HEK293 (cell line): ENCODE measurements around the gene AEBP2.

Experiments
- ZNF140 ChIP-seq: fragments of 450-650 bp; formaldehyde crosslinking; IDR thresholded peaks from 2 replicates; pipeline ENCODE4 v1.5.1; 2016; ENCODE audit warnings: missing biosample characterization, missing genetic modification characterization
- ZNF24 ChIP-seq: fragments of 450-650 bp; formaldehyde crosslinking; IDR thresholded peaks from 2 replicates; pipeline ENCODE4 v1.5.1; 2016; ENCODE audit warnings: missing biosample characterization, missing genetic modification characterization
- ZNF660 ChIP-seq: fragments of 450-650 bp; IDR thresholded peaks from 2 replicates; pipeline ENCODE4 v1.5.1; 2018; ENCODE audit warnings: missing biosample characterization, mild to moderate bottlenecking, missing genetic modification characterization
- ZNF664 ChIP-seq: fragments of 450-650 bp; formaldehyde crosslinking; IDR thresholded peaks from 2 replicates; pipeline ENCODE4 v1.5.1; 2016; ENCODE audit warnings: missing biosample characterization, missing genetic modification characterization
- ZSCAN30 ChIP-seq: fragments of 450-650 bp; IDR thresholded peaks from 2 replicates; pipeline ENCODE4 v1.5.1; 2018; ENCODE audit warnings: missing biosample characterization, mild to moderate bottlenecking, missing genetic modification characterization, moderate library complexity
- ZSCAN5A ChIP-seq: fragments of 450-650 bp; formaldehyde crosslinking; IDR thresholded peaks from 2 replicates; pipeline ENCODE4 v1.5.1; 2016; ENCODE audit warnings: missing biosample characterization, missing genetic modification characterization
- TF ChIP-seq, protein P1 (sequence below): fragments of 450-650 bp; formaldehyde crosslinking; IDR thresholded peaks from 2 replicates; pipeline ENCODE4 v1.5.1; 2016; ENCODE audit warnings: missing biosample characterization, missing genetic modification characterization
- TF ChIP-seq, protein P2 (sequence below): sonication (generic); formaldehyde crosslinking; IDR thresholded peaks from 2 replicates; pipeline ENCODE4 v1.8.1; 2022; ENCODE audit warnings: mild to moderate bottlenecking, moderate library complexity, missing genetic modification reagents
- TF ChIP-seq, protein P3 (sequence below): fragments of 450-650 bp; formaldehyde crosslinking; IDR thresholded peaks from 2 replicates; pipeline ENCODE4 v1.5.1; 2016; ENCODE audit warnings: missing biosample characterization, missing genetic modification characterization

DNA sequence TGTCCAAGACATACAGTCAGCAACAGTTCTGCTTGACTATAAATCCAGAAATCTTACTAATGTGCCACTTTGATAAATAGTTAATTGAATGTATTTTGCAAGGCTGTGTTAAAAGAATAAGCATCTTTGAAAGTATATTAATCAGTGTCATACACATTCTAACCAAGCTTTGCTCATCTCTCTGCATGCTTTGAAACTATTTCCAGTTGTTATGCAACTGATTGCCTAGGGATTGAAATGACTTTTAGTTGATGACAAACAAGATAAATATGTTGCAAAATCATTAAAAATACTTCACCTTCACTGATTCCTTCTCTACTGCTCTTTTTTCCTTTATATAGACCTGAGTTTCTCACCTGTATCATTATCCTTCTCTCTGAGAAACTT is 91.3 kb downstream of the AEBP2 start:
- TF ChIP-seq, protein P1, sequence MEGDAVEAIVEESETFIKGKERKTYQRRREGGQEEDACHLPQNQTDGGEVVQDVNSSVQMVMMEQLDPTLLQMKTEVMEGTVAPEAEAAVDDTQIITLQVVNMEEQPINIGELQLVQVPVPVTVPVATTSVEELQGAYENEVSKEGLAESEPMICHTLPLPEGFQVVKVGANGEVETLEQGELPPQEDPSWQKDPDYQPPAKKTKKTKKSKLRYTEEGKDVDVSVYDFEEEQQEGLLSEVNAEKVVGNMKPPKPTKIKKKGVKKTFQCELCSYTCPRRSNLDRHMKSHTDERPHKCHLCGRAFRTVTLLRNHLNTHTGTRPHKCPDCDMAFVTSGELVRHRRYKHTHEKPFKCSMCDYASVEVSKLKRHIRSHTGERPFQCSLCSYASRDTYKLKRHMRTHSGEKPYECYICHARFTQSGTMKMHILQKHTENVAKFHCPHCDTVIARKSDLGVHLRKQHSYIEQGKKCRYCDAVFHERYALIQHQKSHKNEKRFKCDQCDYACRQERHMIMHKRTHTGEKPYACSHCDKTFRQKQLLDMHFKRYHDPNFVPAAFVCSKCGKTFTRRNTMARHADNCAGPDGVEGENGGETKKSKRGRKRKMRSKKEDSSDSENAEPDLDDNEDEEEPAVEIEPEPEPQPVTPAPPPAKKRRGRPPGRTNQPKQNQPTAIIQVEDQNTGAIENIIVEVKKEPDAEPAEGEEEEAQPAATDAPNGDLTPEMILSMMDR = no peak
- TF ChIP-seq ZNF660 (tag by site-specific recombination) (no peak), ZSCAN5A (no peak), ZNF664 (tag by site-specific recombination) (no peak), ZSCAN30 (tag by site-specific recombination) (no peak), ZNF24 (tag by site-specific recombination) (no peak), ZNF140 (no peak)
- TF ChIP-seq, protein P2, sequence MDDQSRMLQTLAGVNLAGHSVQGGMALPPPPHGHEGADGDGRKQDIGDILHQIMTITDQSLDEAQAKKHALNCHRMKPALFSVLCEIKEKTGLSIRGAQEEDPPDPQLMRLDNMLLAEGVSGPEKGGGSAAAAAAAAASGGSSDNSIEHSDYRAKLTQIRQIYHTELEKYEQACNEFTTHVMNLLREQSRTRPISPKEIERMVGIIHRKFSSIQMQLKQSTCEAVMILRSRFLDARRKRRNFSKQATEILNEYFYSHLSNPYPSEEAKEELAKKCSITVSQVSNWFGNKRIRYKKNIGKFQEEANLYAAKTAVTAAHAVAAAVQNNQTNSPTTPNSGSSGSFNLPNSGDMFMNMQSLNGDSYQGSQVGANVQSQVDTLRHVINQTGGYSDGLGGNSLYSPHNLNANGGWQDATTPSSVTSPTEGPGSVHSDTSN = no peak
- TF ChIP-seq, protein P3, sequence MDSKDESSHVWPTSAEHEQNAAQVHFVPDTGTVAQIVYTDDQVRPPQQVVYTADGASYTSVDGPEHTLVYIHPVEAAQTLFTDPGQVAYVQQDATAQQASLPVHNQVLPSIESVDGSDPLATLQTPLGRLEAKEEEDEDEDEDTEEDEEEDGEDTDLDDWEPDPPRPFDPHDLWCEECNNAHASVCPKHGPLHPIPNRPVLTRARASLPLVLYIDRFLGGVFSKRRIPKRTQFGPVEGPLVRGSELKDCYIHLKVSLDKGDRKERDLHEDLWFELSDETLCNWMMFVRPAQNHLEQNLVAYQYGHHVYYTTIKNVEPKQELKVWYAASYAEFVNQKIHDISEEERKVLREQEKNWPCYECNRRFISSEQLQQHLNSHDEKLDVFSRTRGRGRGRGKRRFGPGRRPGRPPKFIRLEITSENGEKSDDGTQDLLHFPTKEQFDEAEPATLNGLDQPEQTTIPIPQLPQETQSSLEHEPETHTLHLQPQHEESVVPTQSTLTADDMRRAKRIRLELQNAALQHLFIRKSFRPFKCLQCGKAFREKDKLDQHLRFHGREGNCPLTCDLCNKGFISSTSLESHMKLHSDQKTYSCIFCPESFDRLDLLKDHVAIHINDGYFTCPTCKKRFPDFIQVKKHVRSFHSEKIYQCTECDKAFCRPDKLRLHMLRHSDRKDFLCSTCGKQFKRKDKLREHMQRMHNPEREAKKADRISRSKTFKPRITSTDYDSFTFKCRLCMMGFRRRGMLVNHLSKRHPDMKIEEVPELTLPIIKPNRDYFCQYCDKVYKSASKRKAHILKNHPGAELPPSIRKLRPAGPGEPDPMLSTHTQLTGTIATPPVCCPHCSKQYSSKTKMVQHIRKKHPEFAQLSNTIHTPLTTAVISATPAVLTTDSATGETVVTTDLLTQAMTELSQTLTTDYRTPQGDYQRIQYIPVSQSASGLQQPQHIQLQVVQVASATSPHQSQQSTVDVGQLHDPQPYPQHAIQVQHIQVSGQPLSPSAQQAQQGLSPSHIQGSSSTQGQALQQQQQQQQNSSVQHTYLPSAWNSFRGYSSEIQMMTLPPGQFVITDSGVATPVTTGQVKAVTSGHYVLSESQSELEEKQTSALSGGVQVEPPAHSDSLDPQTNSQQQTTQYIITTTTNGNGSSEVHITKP (tag by site-specific recombination) = no peak
